Astrocyte (in vitro differentiated cells and primary cell): ENCODE results near the gene IL17RD. TPM values are rescaled to one million over a fixed set of nuclear protein-coding genes. Genes with fewer than 3 reads are reported as not detected.

ENCODE experiments used
- DNase-seq: peaks from one replicate; pipeline ENCODE4 v3.0.0-alpha.2; 2010; ENCODE audit warnings: low read depth
- FAIRE-seq: peaks from 2 replicates; lab custom pipeline; 2011; peaks lifted over from hg19 to GRCh38; lab: Jason Lieb, UNC
- H2AFZ ChIP-seq: 2 replicates; pipeline ENCODE4 v1.6.0; 2012; ENCODE audit warnings: low read depth, low read length, inconsistent platforms
- H3K27ac ChIP-seq: 2 replicates; pipeline ENCODE4 v1.5.1; 2011; ENCODE audit warnings: low read depth, low read length, inconsistent platforms
- H3K27me3 ChIP-seq: 2 replicates; pipeline ENCODE4 v1.6.0; 2011; ENCODE audit warnings: low read length, inconsistent platforms; ENCODE audit not compliant: insufficient read depth
- H3K36me3 ChIP-seq: 2 replicates; pipeline ENCODE4 v1.5.1; 2011; ENCODE audit warnings: low read length, inconsistent platforms; ENCODE audit not compliant: insufficient read depth
- H3K4me1 ChIP-seq: 2 replicates; pipeline ENCODE4 v1.5.1; 2011; ENCODE audit warnings: low read length, inconsistent platforms; ENCODE audit not compliant: insufficient read depth
- H3K4me2 ChIP-seq: 2 replicates; pipeline ENCODE4 v1.6.0; 2012; ENCODE audit warnings: low read length, inconsistent platforms
- H3K4me3 ChIP-seq: 2 replicates; pipeline ENCODE4 v1.5.1; 2011; ENCODE audit warnings: low read depth, mild to moderate bottlenecking, low read length, inconsistent platforms; ENCODE audit not compliant: insufficient read depth
- H3K79me2 ChIP-seq: 2 replicates; pipeline ENCODE4 v1.6.0; 2012; ENCODE audit warnings: mild to moderate bottlenecking, low read length, inconsistent platforms; ENCODE audit not compliant: insufficient read depth
- H3K9ac ChIP-seq: 2 replicates; pipeline ENCODE4 v1.6.0; 2012; ENCODE audit warnings: mild to moderate bottlenecking, low read length, inconsistent platforms
- H3K9me3 ChIP-seq: 2 replicates; pipeline ENCODE4 v1.5.1; 2012; ENCODE audit warnings: low read depth, mild to moderate bottlenecking, low read length, inconsistent platforms; ENCODE audit not compliant: insufficient read depth
- H4K20me1 ChIP-seq: 2 replicates; pipeline ENCODE4 v1.6.0; 2012; ENCODE audit warnings: low read length, inconsistent platforms; ENCODE audit not compliant: insufficient read depth
- H3K27ac Mint-ChIP-seq: one replicate; pipeline ENCODE4 v1.8.0; 2021; ENCODE audit warnings: mild to moderate bottlenecking, mixed read lengths; ENCODE audit not compliant: unreplicated experiment
- H3K27me3 Mint-ChIP-seq: one replicate; pipeline ENCODE4 v1.8.0; 2021; ENCODE audit warnings: low read depth, mixed read lengths; ENCODE audit not compliant: unreplicated experiment
- H3K36me3 Mint-ChIP-seq: one replicate; pipeline ENCODE4 v1.8.0; 2021; ENCODE audit warnings: low read depth, mixed read lengths; ENCODE audit not compliant: unreplicated experiment
- H3K4me1 Mint-ChIP-seq: one replicate; pipeline ENCODE4 v1.8.0; 2021; ENCODE audit warnings: low read depth, mixed read lengths; ENCODE audit not compliant: unreplicated experiment
- H3K4me3 Mint-ChIP-seq: one replicate; pipeline ENCODE4 v1.8.0; 2021; ENCODE audit warnings: mild to moderate bottlenecking, moderate library complexity, mixed read lengths; ENCODE audit not compliant: unreplicated experiment
- H3K9me3 Mint-ChIP-seq: one replicate; pipeline ENCODE4 v1.8.0; 2021; ENCODE audit warnings: mild to moderate bottlenecking, mixed read lengths; ENCODE audit not compliant: unreplicated experiment
- EZH2 ChIP-seq: IDR thresholded peaks from 2 replicates; pipeline ENCODE4 v1.6.1; 2012; ENCODE audit warnings: mild to moderate bottlenecking, low read length, inconsistent platforms; ENCODE audit not compliant: insufficient read depth
- total RNA-seq: library from RNA; stranded (reverse); gene quantifications from 2 replicates; pipeline ENCODE4 v1.2.1, GENCODE V29; 2021
- TF ChIP-seq, protein P1 (sequence below): IDR thresholded peaks from 2 replicates; pipeline ENCODE4 v1.5.1; 2011; ENCODE audit warnings: low read depth, mild to moderate bottlenecking, inconsistent platforms, low read length, moderate library complexity; ENCODE audit not compliant: insufficient read depth

IL17RD gene
- total RNA-seq, 1 donor from 2014 or later: 13.0 TPM

DNA sequence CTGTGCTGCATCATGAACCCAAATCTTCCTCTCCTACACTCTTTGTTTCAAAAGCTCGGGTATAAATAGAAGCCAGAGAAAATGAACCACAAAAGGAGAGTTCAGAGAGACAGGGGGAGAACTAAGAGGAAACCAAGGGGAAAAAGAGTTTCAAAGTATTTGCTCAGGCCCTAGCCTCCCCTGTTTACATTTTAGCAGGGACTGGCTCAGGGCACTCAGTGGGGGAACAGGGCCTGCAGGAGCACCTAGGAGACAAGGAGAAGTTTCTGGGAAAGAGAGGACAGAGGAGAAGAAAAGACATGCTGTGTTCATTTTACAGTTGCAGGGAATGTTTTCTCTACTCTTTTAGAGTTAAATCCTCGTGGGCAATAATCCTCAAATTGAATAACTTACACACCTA lies 8.5 kb upstream of the IL17RD start:
- H3K4me3 Mint-ChIP-seq: no peak overlapping the region
- Histone ChIP-seq H3K4me2 (no peak overlapping the region), H3K27ac (no peak overlapping the region), H3K9ac (no peak overlapping the region), H2AFZ (no peak overlapping the region), H3K4me1 (no peaks in the 10 kb centered on the region), H3K9me3 (no peaks in the 10 kb centered on the region), H3K4me3 (no peak overlapping the region), H3K36me3 (no peaks in the 10 kb centered on the region), H4K20me1 (no peaks in the 10 kb centered on the region), H3K27me3 (no peaks in the 10 kb centered on the region), H3K79me2 (no peaks in the 10 kb centered on the region)
- peaks cover 8% of the 10 kb centered on the region for H3K27me3 Mint-ChIP-seq
- H3K9me3 Mint-ChIP-seq: peaks cover 2% of the 10 kb centered on the region
- no peak for FAIRE-seq
- H3K27ac Mint-ChIP-seq: no peak overlapping the region
- H3K36me3 Mint-ChIP-seq: no peaks in the 10 kb centered on the region
- DNase-seq: no peak
- TF ChIP-seq EZH2: no peak
- TF ChIP-seq, protein P1, sequence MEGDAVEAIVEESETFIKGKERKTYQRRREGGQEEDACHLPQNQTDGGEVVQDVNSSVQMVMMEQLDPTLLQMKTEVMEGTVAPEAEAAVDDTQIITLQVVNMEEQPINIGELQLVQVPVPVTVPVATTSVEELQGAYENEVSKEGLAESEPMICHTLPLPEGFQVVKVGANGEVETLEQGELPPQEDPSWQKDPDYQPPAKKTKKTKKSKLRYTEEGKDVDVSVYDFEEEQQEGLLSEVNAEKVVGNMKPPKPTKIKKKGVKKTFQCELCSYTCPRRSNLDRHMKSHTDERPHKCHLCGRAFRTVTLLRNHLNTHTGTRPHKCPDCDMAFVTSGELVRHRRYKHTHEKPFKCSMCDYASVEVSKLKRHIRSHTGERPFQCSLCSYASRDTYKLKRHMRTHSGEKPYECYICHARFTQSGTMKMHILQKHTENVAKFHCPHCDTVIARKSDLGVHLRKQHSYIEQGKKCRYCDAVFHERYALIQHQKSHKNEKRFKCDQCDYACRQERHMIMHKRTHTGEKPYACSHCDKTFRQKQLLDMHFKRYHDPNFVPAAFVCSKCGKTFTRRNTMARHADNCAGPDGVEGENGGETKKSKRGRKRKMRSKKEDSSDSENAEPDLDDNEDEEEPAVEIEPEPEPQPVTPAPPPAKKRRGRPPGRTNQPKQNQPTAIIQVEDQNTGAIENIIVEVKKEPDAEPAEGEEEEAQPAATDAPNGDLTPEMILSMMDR: no peak
- no peaks in the 10 kb centered on the region for H3K4me1 Mint-ChIP-seq

DNA sequence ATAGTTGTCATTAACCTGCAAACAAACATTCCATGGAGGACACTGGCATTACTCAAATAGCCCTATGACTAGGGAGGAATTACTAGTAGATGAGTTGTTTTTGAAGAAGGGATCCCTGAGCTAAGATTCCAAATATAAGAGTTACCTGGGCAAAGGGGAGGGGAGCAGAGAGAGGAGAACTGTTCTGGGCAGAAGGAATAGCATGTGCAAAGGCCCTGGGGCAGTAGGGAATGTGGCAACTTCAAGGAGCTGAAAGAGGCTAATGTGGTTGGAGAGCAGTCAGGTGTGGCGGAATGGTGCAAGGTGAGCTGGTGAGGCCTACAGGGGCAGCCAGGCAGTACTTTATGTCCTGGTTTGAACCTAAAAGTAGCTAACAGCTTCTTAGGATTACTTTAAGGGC lies 5.8 kb upstream of the IL17RD start:
- no peaks in the 10 kb centered on the region for H3K79me2 ChIP-seq
- no peak overlapping the region for H3K4me2 ChIP-seq
- no peak overlapping the region for H3K9ac ChIP-seq
- Mint-ChIP-seq H3K4me3 (no peak overlapping the region), H3K9me3 (peaks cover 2% of the 10 kb centered on the region), H3K36me3 (no peaks in the 10 kb centered on the region), H3K27ac (peak overlapping the region; percentile 58), H3K4me1 (no peaks in the 10 kb centered on the region), H3K27me3 (peaks cover 20% of the 10 kb centered on the region)
- DNase-seq (no peak), FAIRE-seq (no peak)
- no peaks in the 10 kb centered on the region for H3K4me1 ChIP-seq
- H2AFZ ChIP-seq: no peak overlapping the region
- TF ChIP-seq EZH2: no peak
- TF ChIP-seq, protein P1: no peak
- H3K27me3 ChIP-seq: peaks cover 5% of the 10 kb centered on the region
- H3K4me3 ChIP-seq: no peak overlapping the region
- no peaks in the 10 kb centered on the region for H3K9me3 ChIP-seq
- no peaks in the 10 kb centered on the region for H3K36me3 ChIP-seq
- no peaks in the 10 kb centered on the region for H4K20me1 ChIP-seq
- H3K27ac ChIP-seq: no peak overlapping the region

DNA sequence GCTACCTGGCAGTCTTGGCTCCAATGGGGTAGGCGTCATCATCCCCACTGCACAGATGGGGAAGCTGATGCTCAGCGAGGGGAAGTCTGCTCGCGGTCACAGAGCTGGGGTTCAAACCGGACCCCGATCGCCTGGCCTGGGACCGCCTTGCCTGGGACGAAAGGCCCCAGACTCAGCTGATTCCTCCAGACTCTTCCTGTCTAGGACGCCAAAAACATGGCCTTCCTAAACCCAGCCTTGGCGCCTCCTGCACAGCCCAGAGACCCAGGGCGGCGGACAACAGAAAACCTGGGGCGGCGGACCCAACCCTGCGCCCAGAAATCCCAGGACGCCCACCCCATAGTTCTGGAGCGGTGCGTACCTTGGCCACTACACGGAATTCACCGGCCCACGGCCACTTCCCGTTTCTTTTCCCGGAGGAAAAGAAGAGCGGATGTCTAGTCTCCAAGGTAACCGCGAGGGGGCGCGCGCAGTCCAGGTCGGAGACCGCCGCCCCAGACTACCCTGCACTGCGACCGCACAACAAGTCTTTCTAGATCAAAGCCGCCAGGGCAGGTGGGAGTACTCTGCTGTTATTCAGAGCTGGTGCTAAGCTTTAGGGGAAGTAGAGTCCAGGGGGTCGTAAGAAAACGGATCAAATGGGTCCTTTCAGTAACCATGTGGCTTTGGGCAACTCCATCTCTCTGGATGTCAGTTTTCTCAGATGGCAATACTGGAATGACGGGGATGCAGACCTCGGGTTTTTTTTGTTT lies 4.9 kb upstream of the IL17RD start:
- Histone ChIP-seq H2AFZ (peak overlapping the region; percentile 94), H3K27me3 (peaks cover 5% of the 10 kb centered on the region), H3K27ac (no peak overlapping the region), H3K4me2 (peak overlapping the region; percentile 91), H4K20me1 (no peaks in the 10 kb centered on the region), H3K9me3 (no peaks in the 10 kb centered on the region), H3K4me1 (no peaks in the 10 kb centered on the region), H3K9ac (peak overlapping the region; percentile 61), H3K36me3 (no peaks in the 10 kb centered on the region), H3K79me2 (no peaks in the 10 kb centered on the region), H3K4me3 (peak overlapping the region; percentile 55)
- H3K27me3 Mint-ChIP-seq: peaks cover 20% of the 10 kb centered on the region
- no peak overlapping the region for H3K27ac Mint-ChIP-seq
- H3K4me3 Mint-ChIP-seq: peak overlapping the region; percentile 74
- DNase-seq: no peak
- H3K4me1 Mint-ChIP-seq: peaks cover 2% of the 10 kb centered on the region
- FAIRE-seq: no peak
- TF ChIP-seq, protein P1: peak; percentile 62
- TF ChIP-seq EZH2: no peak
- H3K9me3 Mint-ChIP-seq: no peaks in the 10 kb centered on the region
- no peaks in the 10 kb centered on the region for H3K36me3 Mint-ChIP-seq
